Measurements from ENCODE around the gene CSNK1G3. TPM values are rescaled to one million over a fixed set of nuclear protein-coding genes. Genes with fewer than 3 reads are reported as not detected.
"Not testable (repeated sequence)": the region's sequence is repeated elsewhere in the genome, so short reads cannot be mapped to it uniquely, and the experiment has no call there.

The CSNK1G3 gene
- total and polyA plus RNA-seq, 9 donors = 16.6 to 46.5 (median 23.0) TPM

DNA sequence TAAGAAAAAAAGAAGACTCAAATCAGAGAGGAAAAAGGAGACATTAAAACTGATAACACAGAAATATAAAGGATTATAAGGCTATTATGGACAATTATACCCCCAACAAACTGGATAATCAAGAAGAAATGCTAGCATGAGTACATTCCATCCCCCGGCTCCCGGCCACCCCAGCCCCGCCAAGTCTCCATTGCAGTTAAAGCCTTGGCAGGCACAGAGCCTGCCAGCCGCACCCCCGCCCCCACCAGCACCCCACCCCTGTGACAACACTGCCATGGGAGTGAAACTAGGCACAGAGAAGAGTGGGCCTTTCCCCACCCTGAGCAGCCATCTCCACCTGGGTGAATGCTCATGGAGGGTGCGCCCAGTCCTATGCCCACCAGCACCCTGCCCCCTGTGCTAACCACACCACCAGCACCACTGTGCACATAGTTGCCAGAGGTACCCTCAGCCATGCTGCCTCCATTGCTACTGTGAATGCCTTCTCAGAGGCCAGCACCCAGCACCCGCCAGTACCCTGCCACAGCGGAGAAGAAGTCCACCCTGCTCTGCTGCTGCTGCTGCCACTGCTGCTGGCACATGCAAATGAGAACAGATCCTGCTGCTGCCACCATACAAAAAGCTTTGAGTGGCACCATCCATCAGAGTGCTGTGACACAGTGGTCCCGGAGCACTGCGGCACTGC, 117.0 kb downstream of the CSNK1G3 start:
- Histone ChIP-seq H3K27ac (ENCODE audit: low read length) (no peak overlapping the region), H3K36me3 (ENCODE audit: control insufficient read depth, insufficient read depth, low read length) (no peaks in the 10 kb centered on the region), H3K4me3 (ENCODE audit: low read length) (no peak overlapping the region), H3K9me3 (replicated peaks; ENCODE audit: control insufficient read depth, low read depth, low read length) (peaks cover 15% of the 10 kb centered on the region), H3K27me3 (ENCODE audit: control insufficient read depth, insufficient read depth, low read length) (no peaks in the 10 kb centered on the region), H3K4me1 (ENCODE audit: control insufficient read depth, insufficient read depth, low read length) (no peaks in the 10 kb centered on the region)
- 89% methylated on average over 9 of the region's 10 CpGs for WGBS (ENCODE audit: insufficient coverage)
- no peak for DNase-seq

DNA sequence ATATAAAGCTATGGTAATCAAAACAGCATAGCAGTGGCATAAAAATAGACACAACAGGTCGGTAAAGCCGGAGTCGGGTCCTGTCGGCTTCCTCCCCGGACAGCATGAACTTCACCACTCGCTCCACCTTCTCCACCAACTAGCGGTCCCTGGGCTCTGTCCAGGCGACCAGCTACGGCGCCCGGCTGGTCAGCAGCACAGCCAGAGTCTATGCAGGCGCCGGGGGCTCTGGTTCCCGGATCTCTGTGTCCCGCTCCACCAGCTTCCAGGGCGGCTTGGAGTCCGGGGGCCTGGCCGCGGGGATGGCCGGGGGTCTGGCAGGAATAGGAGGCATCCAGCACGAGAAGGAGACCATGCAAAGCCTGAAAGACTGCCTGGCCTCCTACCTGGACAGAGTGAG, 124.0 kb downstream of the CSNK1G3 start:
- Histone ChIP-seq H3K36me3 (ENCODE audit: control insufficient read depth, insufficient read depth, low read length) (no peaks in the 10 kb centered on the region), H3K4me1 (ENCODE audit: control insufficient read depth, insufficient read depth, low read length) (no peaks in the 10 kb centered on the region), H3K4me3 (ENCODE audit: low read length) (no peak overlapping the region), H3K9me3 (replicated peaks; ENCODE audit: control insufficient read depth, low read depth, low read length) (no peaks in the 10 kb centered on the region), H3K27me3 (ENCODE audit: control insufficient read depth, insufficient read depth, low read length) (no peaks in the 10 kb centered on the region), H3K27ac (ENCODE audit: low read length) (no peak overlapping the region)
- 95% methylated on average over 18 of the region's 21 CpGs for WGBS (ENCODE audit: insufficient coverage)
- DNase-seq = no peak

DNA sequence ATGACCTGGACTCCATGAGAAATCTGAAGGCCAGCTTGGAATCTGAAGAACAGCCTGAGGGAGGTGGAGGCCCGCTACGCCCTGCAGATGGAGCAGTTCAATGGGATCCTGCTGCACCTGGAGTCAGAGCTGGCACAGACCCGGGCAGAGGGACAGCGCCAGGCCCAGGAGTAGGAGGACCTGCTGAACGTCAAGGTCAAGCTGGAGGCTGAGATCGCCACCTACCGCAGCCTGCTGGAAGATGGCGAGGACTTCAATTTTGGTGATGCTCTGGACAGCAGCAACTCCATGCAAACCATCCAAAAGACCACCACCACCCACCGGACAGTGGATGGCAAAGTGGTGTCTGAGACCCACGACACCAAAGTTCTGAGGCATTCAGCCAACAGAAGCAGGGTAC, 125.1 kb downstream of the CSNK1G3 start:
- H3K9me3 ChIP-seq (replicated peaks; ENCODE audit: control insufficient read depth, low read depth, low read length); DNase-seq; H3K27ac ChIP-seq (ENCODE audit: low read length); H3K36me3 ChIP-seq (ENCODE audit: control insufficient read depth, insufficient read depth, low read length); H3K27me3 ChIP-seq (ENCODE audit: control insufficient read depth, insufficient read depth, low read length); H3K4me1 ChIP-seq (ENCODE audit: control insufficient read depth, insufficient read depth, low read length); H3K4me3 ChIP-seq (ENCODE audit: low read length): not testable (repeated sequence)
- 98% methylated on average over 5 of the region's 10 CpGs for WGBS (ENCODE audit: insufficient coverage)

DNA sequence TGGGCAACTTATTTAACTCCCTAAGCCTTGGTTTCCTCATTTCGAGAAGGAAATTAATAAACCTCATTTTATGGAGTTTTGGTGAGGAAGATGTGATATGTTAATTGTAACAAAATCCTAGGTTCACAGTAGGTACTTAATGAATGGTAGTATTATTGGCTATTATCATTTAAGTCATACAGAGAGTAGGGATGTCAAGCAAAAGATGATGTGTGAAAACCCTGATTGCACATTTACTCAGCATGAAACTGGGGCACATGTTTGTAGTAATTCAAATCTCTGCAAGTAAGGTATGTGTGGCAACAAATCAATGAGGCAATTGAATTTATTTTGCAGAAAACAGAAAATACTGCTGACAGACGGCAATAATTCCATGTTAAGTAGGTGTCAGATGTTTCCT, 127.3 kb downstream of the CSNK1G3 start:
- no peak overlapping the region for H3K27ac ChIP-seq (ENCODE audit: low read length)
- H3K4me3 ChIP-seq (ENCODE audit: low read length) = no peak overlapping the region
- H3K27me3 ChIP-seq (ENCODE audit: control insufficient read depth, insufficient read depth, low read length) = no peaks in the 10 kb centered on the region
- no peak for DNase-seq
- no peaks in the 10 kb centered on the region for H3K36me3 ChIP-seq (ENCODE audit: control insufficient read depth, insufficient read depth, low read length)
- H3K4me1 ChIP-seq (ENCODE audit: control insufficient read depth, insufficient read depth, low read length) = no peaks in the 10 kb centered on the region
- H3K9me3 ChIP-seq (replicated peaks; ENCODE audit: control insufficient read depth, low read depth, low read length) = no peaks in the 10 kb centered on the region
- 80% methylated on average over 1 of the region's 2 CpGs for WGBS (ENCODE audit: insufficient coverage)

DNA sequence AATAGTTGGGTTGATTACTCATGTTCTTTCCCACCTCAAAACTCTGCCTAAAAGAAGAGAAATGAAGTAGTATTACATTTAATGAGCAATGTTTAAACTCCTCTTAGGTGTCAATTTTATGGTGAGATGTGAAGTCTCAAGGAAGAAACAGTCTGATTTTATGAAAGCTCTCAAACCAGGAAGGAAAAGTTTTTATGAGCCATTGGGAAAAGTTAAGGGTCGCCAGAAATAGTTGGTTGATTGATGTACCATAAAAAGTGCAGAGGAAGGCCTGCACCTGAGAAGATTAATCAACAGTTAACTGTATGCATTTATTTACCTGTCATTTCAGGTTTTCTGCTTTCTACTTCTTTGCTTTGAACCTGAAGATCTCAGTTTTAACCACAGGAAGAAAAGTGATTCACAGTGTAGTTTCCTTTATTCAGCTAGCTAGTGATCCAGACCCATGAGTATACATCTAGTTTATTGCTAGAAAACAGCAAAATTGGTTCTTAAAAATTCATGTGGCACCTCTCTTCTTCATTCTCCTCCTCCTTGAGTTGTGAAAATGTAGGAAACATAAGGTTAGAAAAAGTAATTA, 133.1 kb downstream of the CSNK1G3 start:
- no peak overlapping the region for H3K27ac ChIP-seq (ENCODE audit: low read length)
- H3K36me3 ChIP-seq (ENCODE audit: control insufficient read depth, insufficient read depth, low read length) = no peaks in the 10 kb centered on the region
- H3K9me3 ChIP-seq (replicated peaks; ENCODE audit: control insufficient read depth, low read depth, low read length) = no peaks in the 10 kb centered on the region
- WGBS (ENCODE audit: insufficient coverage) = no CpG with 5 or more reads among the region's 1 CpG
- DNase-seq = no peak
- H3K27me3 ChIP-seq (ENCODE audit: control insufficient read depth, insufficient read depth, low read length) = no peaks in the 10 kb centered on the region
- H3K4me3 ChIP-seq (ENCODE audit: low read length) = no peak overlapping the region
- no peaks in the 10 kb centered on the region for H3K4me1 ChIP-seq (ENCODE audit: control insufficient read depth, insufficient read depth, low read length)

DNA sequence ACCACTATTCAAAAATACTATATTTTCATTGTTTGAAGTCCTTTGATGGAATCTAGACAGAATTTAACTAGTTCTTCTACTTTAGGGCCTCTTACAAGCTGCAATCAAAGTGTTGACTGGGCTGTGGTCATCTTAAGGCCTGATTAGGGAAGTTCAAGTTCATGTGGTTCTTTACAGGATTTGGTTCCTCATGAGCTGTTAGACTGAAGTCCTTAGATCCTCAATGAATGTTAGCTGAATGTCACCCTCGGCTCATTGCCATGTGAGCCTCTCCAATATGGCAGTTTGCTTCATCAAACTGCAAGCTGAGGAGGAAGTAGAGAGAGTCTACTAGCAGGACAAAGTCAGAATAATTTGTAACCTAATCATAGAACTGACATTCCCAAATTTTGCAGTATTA, 135.1 kb downstream of the CSNK1G3 start:
- no peaks in the 10 kb centered on the region for H3K9me3 ChIP-seq (replicated peaks; ENCODE audit: control insufficient read depth, low read depth, low read length)
- no peak overlapping the region for H3K27ac ChIP-seq (ENCODE audit: low read length)
- no peaks in the 10 kb centered on the region for H3K36me3 ChIP-seq (ENCODE audit: control insufficient read depth, insufficient read depth, low read length)
- no peaks in the 10 kb centered on the region for H3K27me3 ChIP-seq (ENCODE audit: control insufficient read depth, insufficient read depth, low read length)
- no peaks in the 10 kb centered on the region for H3K4me1 ChIP-seq (ENCODE audit: control insufficient read depth, insufficient read depth, low read length)
- H3K4me3 ChIP-seq (ENCODE audit: low read length) = no peak overlapping the region
- DNase-seq = peak; percentile 18
- no CpG with 5 or more reads among the region's 1 CpG for WGBS (ENCODE audit: insufficient coverage)

DNA sequence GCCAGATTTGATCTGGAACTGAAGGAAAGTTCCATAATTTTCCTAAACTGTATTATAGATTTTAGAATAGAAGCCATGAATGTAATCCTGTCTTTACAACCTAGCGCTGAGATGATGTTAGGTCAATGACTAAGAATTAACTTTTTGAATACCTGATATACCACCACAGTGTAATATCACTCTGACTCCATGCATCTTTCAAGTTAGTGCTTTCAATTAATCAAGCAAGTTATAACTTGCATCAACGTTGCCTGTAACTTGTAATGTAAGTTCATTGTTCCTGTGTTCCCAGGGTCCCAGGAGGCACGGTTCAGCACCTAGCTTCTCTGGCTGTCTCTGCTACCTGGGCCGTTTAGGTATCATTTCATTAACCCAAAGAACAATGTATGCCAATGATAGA, 139.3 kb downstream of the CSNK1G3 start:
- Histone ChIP-seq H3K4me1 (ENCODE audit: control insufficient read depth, insufficient read depth, low read length) (no peaks in the 10 kb centered on the region), H3K27ac (ENCODE audit: low read length) (no peak overlapping the region), H3K9me3 (replicated peaks; ENCODE audit: control insufficient read depth, low read depth, low read length) (no peaks in the 10 kb centered on the region), H3K36me3 (ENCODE audit: control insufficient read depth, insufficient read depth, low read length) (no peaks in the 10 kb centered on the region), H3K27me3 (ENCODE audit: control insufficient read depth, insufficient read depth, low read length) (no peaks in the 10 kb centered on the region), H3K4me3 (ENCODE audit: low read length) (no peak overlapping the region)
- 60% methylated on average over 1 of the region's 4 CpGs for WGBS (ENCODE audit: insufficient coverage)
- no peak for DNase-seq

DNA sequence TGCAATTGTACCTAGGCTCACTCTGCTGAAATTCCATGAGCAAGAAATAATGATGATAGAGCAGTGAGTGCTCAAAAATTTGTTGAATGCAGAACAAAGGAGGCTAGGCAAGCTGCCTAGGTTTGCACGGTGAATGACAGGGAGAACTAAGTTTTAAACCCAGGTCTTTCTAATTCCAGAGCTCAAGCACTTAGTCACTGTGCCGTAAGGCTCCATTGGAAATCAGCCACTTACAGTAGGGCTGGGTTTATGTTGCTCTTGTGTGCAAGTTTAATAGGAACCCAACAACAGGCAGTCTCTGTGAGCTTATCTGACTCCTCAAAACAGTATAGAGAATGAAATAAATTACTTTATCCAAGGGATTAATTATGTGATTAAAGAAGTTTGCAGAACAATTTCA, 147.0 kb downstream of the CSNK1G3 start:
- peaks cover 2% of the 10 kb centered on the region for H3K9me3 ChIP-seq (replicated peaks; ENCODE audit: control insufficient read depth, low read depth, low read length)
- H3K27ac ChIP-seq (ENCODE audit: low read length) = no peak overlapping the region
- H3K27me3 ChIP-seq (ENCODE audit: control insufficient read depth, insufficient read depth, low read length) = no peaks in the 10 kb centered on the region
- DNase-seq = no peak
- no peaks in the 10 kb centered on the region for H3K36me3 ChIP-seq (ENCODE audit: control insufficient read depth, insufficient read depth, low read length)
- WGBS (ENCODE audit: insufficient coverage) = 86% methylated on average over 1 of the region's 2 CpGs
- H3K4me3 ChIP-seq (ENCODE audit: low read length) = no peak overlapping the region
- no peaks in the 10 kb centered on the region for H3K4me1 ChIP-seq (ENCODE audit: control insufficient read depth, insufficient read depth, low read length)

DNA sequence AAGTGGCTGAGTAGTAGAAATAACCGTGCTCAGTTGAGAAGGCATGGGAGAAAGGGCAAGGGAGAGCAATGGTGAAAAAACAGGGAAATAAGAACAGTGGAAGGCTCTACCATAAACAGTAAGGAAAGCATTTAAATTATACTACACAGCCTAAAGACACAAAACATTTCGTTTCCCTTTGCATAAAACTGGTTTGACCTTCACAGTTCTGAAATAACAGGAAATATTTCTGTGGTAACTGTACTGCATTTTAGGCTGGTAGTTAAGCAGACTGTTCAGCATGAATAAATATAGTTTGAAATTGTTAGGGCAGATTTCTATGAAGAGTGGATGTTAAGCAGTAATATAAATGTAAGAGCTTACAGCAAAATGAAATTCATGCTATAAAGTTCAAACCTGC, 147.5 kb downstream of the CSNK1G3 start:
- H3K36me3 ChIP-seq (ENCODE audit: control insufficient read depth, insufficient read depth, low read length) = no peaks in the 10 kb centered on the region
- H3K9me3 ChIP-seq (replicated peaks; ENCODE audit: control insufficient read depth, low read depth, low read length) = peaks cover 6% of the 10 kb centered on the region
- no CpG with 5 or more reads among the region's 2 CpGs for WGBS (ENCODE audit: insufficient coverage)
- DNase-seq = no peak
- H3K4me1 ChIP-seq (ENCODE audit: control insufficient read depth, insufficient read depth, low read length) = no peaks in the 10 kb centered on the region
- H3K27ac ChIP-seq (ENCODE audit: low read length) = no peak overlapping the region
- H3K4me3 ChIP-seq (ENCODE audit: low read length) = no peak overlapping the region
- no peaks in the 10 kb centered on the region for H3K27me3 ChIP-seq (ENCODE audit: control insufficient read depth, insufficient read depth, low read length)

DNA sequence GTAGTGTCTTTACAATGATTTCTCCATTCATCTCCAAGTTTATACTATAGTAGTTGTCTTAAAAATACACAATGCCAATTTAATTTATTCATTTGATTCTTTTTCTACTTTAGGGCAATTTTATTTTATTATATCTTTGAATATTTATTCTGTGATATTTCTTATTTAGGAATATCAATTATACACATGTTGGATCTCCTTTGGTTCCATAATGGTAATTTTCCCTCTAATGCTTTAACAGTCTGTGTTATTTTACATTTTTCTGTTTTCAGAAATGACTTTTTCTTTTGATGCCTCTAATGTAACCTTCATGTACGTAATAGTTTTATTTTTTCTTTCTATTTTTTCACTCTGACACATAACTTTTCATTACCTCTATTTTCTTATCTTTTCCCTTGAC, 153.0 kb downstream of the CSNK1G3 start:
- no peaks in the 10 kb centered on the region for H3K36me3 ChIP-seq (ENCODE audit: control insufficient read depth, insufficient read depth, low read length)
- no peak for DNase-seq
- H3K4me1 ChIP-seq (ENCODE audit: control insufficient read depth, insufficient read depth, low read length) = no peaks in the 10 kb centered on the region
- H3K4me3 ChIP-seq (ENCODE audit: low read length) = no peak overlapping the region
- H3K9me3 ChIP-seq (replicated peaks; ENCODE audit: control insufficient read depth, low read depth, low read length) = peaks cover 9% of the 10 kb centered on the region
- no peak overlapping the region for H3K27ac ChIP-seq (ENCODE audit: low read length)
- no CpG with 5 or more reads among the region's 1 CpG for WGBS (ENCODE audit: insufficient coverage)
- no peaks in the 10 kb centered on the region for H3K27me3 ChIP-seq (ENCODE audit: control insufficient read depth, insufficient read depth, low read length)

All from muscle of leg (tissue), 11 donors.